Endothelial cell of umbilical vein (primary cell): ENCODE results near the gene DYNLL2. TPM values are rescaled to one million over a fixed set of nuclear protein-coding genes. Genes with fewer than 3 reads are reported as not detected.

ENCODE experiments used
- BruUV-seq: library from RNA; stranded (reverse); fragments of 400-500 nt; replicated peaks from 2 replicates; lab custom pipeline; 2021; lab: Mats Ljungman, UMichigan
- CTCF ChIA-PET: fragments of 300-600, 350-600 bp; sonication (Branson Sonifier 250); formaldehyde crosslinking; loops from one replicate; lab custom pipeline; 2021; ENCODE audit warnings: antibody characterized with exemption, inconsistent platforms; lab: Charles Lee
- POLR2A ChIA-PET: fragments of 300-600, 350-600 bp; sonication (Branson Sonifier 250); formaldehyde crosslinking; loops from one replicate; lab custom pipeline; 2021; ENCODE audit warnings: antibody characterized with exemption, inconsistent platforms; lab: Charles Lee
- DNase-seq: peaks from one replicate; pipeline ENCODE4 v3.0.0-alpha.2; 2011; ENCODE audit warnings: low read depth, low spot score
- FAIRE-seq: peaks from 2 replicates; lab custom pipeline; 2011; peaks lifted over from hg19 to GRCh38; lab: Jason Lieb, UNC
- H2AFZ ChIP-seq: 2 replicates; pipeline ENCODE4 v1.6.0; 2012; ENCODE audit warnings: low read depth, low read length, control low read depth, inconsistent platforms
- H3K27ac ChIP-seq: 2 replicates; pipeline ENCODE4 v1.5.1; 2011; ENCODE audit warnings: low read depth, mild to moderate bottlenecking, control low read depth, low read length, moderate library complexity; ENCODE audit not compliant: insufficient read depth
- H3K27me3 ChIP-seq, 2 experiments: 2 replicates each; pipeline versions ENCODE4 v1.6.0 to v1.6.1; 2011; ENCODE audit warnings: low read length in 2 of 2, mixed read lengths in 1 of 2; ENCODE audit not compliant: control insufficient read depth in 2 of 2, insufficient read depth in 2 of 2
- H3K36me3 ChIP-seq, 2 experiments: 2 replicates in 1 of 2; 3 replicates in 1 of 2; pipeline ENCODE4 v1.5.1; 2011; ENCODE audit warnings: low read length in 2 of 2, mild to moderate bottlenecking in 1 of 2, moderate library complexity in 1 of 2; ENCODE audit not compliant: control insufficient read depth in 2 of 2, insufficient read depth in 2 of 2; ENCODE audit errors: extremely low read depth in 1 of 2
- H3K4me1 ChIP-seq: 3 replicates; pipeline ENCODE4 v1.5.1; 2011; ENCODE audit warnings: mild to moderate bottlenecking, low read length; ENCODE audit not compliant: control insufficient read depth, insufficient read depth; ENCODE audit errors: extremely low read depth
- H3K4me2 ChIP-seq: 2 replicates; pipeline ENCODE4 v1.6.1; 2011; ENCODE audit warnings: low read length, control low read depth, mixed read lengths; ENCODE audit not compliant: insufficient read depth
- H3K4me3 ChIP-seq, 3 experiments: fragments of 200-600 bp in 1 of 3; sonication (generic), shearing (Covaris generic) in 1 of 3; replicated peaks in 1 of 3; 2 replicates each; pipeline ENCODE4 v1.5.1; 2011 to 2016; ENCODE audit warnings: control low read depth in 3 of 3, low read length in 3 of 3, mild to moderate bottlenecking in 2 of 3, inconsistent platforms in 1 of 3, low read depth in 1 of 3, moderate library complexity in 1 of 3; ENCODE audit not compliant: insufficient read depth in 1 of 3
- H3K79me2 ChIP-seq: 2 replicates; pipeline ENCODE4 v1.6.0; 2012; ENCODE audit warnings: low read length, inconsistent platforms; ENCODE audit not compliant: control insufficient read depth, insufficient read depth
- H3K9ac ChIP-seq: replicated peaks from 2 replicates; pipeline ENCODE3; 2011; ENCODE audit warnings: low read length, control low read depth; ENCODE audit not compliant: insufficient read depth; ENCODE audit errors: extremely low read depth
- H3K9me1 ChIP-seq: replicated peaks from 3 replicates; pipeline ENCODE4 v1.6.0; 2011; ENCODE audit warnings: mild to moderate bottlenecking, low read length; ENCODE audit not compliant: control insufficient read depth, insufficient read depth; ENCODE audit errors: extremely low read depth
- H3K9me3 ChIP-seq: replicated peaks from 2 replicates; pipeline ENCODE4 v1.5.1; 2012; ENCODE audit warnings: low read length, inconsistent platforms; ENCODE audit not compliant: control insufficient read depth, insufficient read depth
- H4K20me1 ChIP-seq: replicated peaks from 2 replicates; pipeline ENCODE3; 2011; ENCODE audit warnings: mild to moderate bottlenecking, low read length; ENCODE audit not compliant: control insufficient read depth, insufficient read depth; ENCODE audit errors: extremely low read depth
- EZH2 ChIP-seq: IDR thresholded peaks from 2 replicates; pipeline ENCODE4 v1.6.1; 2012; ENCODE audit warnings: borderline replicate concordance, low read depth, mild to moderate bottlenecking, moderate library complexity, low read length, inconsistent platforms; ENCODE audit not compliant: severe bottlenecking
- GATA2 ChIP-seq: IDR thresholded peaks from 2 replicates; pipeline ENCODE4 v1.7.0; 2011; ENCODE audit warnings: low read depth, mild to moderate bottlenecking, moderate library complexity, mixed read lengths, low read length; ENCODE audit not compliant: insufficient read length, insufficient read depth
- POLR2A ChIP-seq: IDR thresholded peaks from 2 replicates; pipeline ENCODE4 v1.6.1; 2012; ENCODE audit warnings: low read depth, mild to moderate bottlenecking, control low read depth, low read length
- POLR2AphosphoS5 ChIP-seq: IDR thresholded peaks from 2 replicates; pipeline ENCODE4 v1.6.1; 2012; ENCODE audit warnings: low read depth, mild to moderate bottlenecking, control low read depth, low read length, moderate library complexity; ENCODE audit not compliant: insufficient read depth
- dilution Hi-C: fragments of 300-500 bp; cut with MboI; formaldehyde crosslinking; loops from one replicate; pipeline ENCODE4 v1.15.0; 2019; ENCODE audit warnings: low sequenced_read_pairs; ENCODE audit not compliant: extremely low pct_ligation_motif_present
- intact Hi-C: fragments of 100-400 bp; cut with micrococcal nuclease; formaldehyde crosslinking; loops from one replicate; pipeline ENCODE4 v1.10.0; 2022
- polyA plus RNA-seq, 4 experiments: library from polyadenylated mRNA; depleted of rRNA in 3 of 4; stranded (reverse) in 3 of 4; unstranded in 1 of 4; fragments of >200 nt; gene quantifications; 2 replicates each; pipeline versions ENCODE4 v1.2.1 to v1.2.3, GENCODE V29; 2011 to 2012; ENCODE audit warnings: missing spikeins in 1 of 4
- total RNA-seq: library from RNA; stranded (reverse); gene quantifications from 2 replicates; pipeline ENCODE4 v1.2.3, GENCODE V29; 2021
- TF ChIP-seq, protein P1 (sequence below), 2 donors: IDR thresholded peaks; 1 replicate in 1 of 2; 2 replicates in 1 of 2; pipeline ENCODE4 v1.5.1; 2011; ENCODE audit warnings: low read length in 2 of 2, mild to moderate bottlenecking in 2 of 2, moderate library complexity in 2 of 2, control low read depth in 1 of 2, inconsistent platforms in 1 of 2, low read depth in 1 of 2; ENCODE audit not compliant: insufficient read depth in 1 of 2; ENCODE audit errors: extremely low read depth in 1 of 2
- TF ChIP-seq, protein P2 (sequence below): IDR thresholded peaks from 2 replicates; pipeline ENCODE4 v1.6.1; 2011; ENCODE audit not compliant: insufficient read depth, insufficient read length

DYNLL2 gene
- total and polyA plus RNA-seq, 2 donors (not counting 3 experiments of a cell fraction or from before 2014, with no cell fraction given): 7.4 to 19.0 TPM

DNA sequence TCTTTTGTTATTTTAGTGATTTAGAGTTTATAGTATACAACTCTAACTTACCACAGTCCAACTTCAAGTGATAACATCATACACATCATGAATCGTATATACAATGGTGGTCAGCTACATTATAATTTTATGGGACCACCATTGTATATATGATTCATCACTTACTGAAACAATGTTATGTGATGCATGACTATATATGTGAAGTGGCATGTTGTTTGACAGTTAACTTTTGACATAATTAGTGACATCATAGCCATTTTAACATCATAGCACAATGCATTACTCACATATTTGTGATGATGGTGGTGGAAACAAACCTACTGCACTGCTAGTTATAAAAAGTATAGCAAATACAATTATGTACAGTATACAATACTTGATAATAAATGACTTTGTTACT, 21.9 kb downstream of the DYNLL2 start:
- no TSS peak for BruUV-seq
- Histone ChIP-seq H3K79me2 (no peaks in the 10 kb centered on the region), H3K4me1 (no peaks in the 10 kb centered on the region), H3K4me3 (no peak overlapping the region), H2AFZ (no peak overlapping the region), H3K9me1 (no peaks in the 10 kb centered on the region), H3K36me3 (no peaks in the 10 kb centered on the region), H3K27ac (no peak overlapping the region), H3K9ac (no peak overlapping the region), H3K27me3 (peaks cover 0 to 1% of the 10 kb centered on the region in 2 experiments), H4K20me1 (no peaks in the 10 kb centered on the region), H3K9me3 (no peaks in the 10 kb centered on the region), H3K4me2 (no peak overlapping the region)
- POLR2A ChIA-PET: no interaction called here
- TF ChIP-seq EZH2 (no peak), POLR2A (no peak), POLR2AphosphoS5 (no peak), GATA2 (no peak)
- TF ChIP-seq, protein P1, sequence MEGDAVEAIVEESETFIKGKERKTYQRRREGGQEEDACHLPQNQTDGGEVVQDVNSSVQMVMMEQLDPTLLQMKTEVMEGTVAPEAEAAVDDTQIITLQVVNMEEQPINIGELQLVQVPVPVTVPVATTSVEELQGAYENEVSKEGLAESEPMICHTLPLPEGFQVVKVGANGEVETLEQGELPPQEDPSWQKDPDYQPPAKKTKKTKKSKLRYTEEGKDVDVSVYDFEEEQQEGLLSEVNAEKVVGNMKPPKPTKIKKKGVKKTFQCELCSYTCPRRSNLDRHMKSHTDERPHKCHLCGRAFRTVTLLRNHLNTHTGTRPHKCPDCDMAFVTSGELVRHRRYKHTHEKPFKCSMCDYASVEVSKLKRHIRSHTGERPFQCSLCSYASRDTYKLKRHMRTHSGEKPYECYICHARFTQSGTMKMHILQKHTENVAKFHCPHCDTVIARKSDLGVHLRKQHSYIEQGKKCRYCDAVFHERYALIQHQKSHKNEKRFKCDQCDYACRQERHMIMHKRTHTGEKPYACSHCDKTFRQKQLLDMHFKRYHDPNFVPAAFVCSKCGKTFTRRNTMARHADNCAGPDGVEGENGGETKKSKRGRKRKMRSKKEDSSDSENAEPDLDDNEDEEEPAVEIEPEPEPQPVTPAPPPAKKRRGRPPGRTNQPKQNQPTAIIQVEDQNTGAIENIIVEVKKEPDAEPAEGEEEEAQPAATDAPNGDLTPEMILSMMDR (IDR thresholded peaks at IDR 0.05; ENCODE audit: extremely low read depth in 1 of 2, insufficient read depth in 1 of 2, low read depth in 1 of 2, low read length in 2 of 2): no peak
- TF ChIP-seq, protein P2, sequence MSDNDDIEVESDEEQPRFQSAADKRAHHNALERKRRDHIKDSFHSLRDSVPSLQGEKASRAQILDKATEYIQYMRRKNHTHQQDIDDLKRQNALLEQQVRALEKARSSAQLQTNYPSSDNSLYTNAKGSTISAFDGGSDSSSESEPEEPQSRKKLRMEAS: no peak
- DNase-seq (no peak), FAIRE-seq (no peak)
- intact Hi-C loops: no loop called here
- CTCF ChIA-PET: interaction anchor here (1.2 to 1.3 kb wide), 2 partner anchors 18 to 106 kb away, joined by 3 to 4 read pairs; no protein-coding TSS in a partner anchor
- dilution Hi-C loops: no loop called here
